Left forelimb (tissue), 1 donor: ENCODE results near the gene PPP6R2.
"Not testable (repeated sequence)": the region's sequence is repeated elsewhere in the genome, so short reads cannot be mapped to it uniquely, and the experiment has no call there.

Experiments
- DNase-seq: peaks from one replicate; pipeline ENCODE4 v3.0.0-alpha.2; 2018; ENCODE audit warnings: low spot score

PPP6R2 gene

GRCh38 chr22:50401907-50402306 is 58.8 kb downstream of the PPP6R2 start:
- no peak for DNase-seq

DNA sequence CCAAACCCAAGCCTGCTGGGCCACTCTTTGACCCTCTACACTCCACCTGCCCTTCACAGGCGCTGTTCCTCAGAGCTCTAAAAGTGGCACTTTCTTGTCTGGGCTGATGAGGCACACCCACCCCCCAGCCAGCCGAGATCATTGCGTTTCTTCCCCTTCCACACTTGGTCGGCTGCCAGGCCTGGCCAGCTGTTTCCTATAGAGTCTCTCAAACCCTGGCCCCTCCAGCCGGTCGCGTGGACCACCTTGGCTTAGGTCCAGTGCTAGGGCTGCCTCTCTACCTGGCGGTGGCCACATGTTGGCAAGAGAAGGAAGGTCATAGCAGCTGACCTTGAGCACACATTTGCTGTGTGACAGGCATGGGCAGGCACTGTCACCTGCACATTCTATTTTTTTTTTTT is 60.6 kb downstream of the PPP6R2 start:
- DNase-seq: no peak

GRCh38 chr22:50406416-50407170 is 63.5 kb downstream of the PPP6R2 start:
- DNase-seq: no peak

GRCh38 chr22:50408311-50408710 is 65.2 kb downstream of the PPP6R2 start:
- DNase-seq: no peak

GRCh38 chr22:50408954-50409353 is 65.8 kb downstream of the PPP6R2 start:
- not testable (repeated sequence) for DNase-seq

- DNase-seq: no peak
Measured at GRCh38 chr22:50414476-50415248, 71.5 kb downstream of the PPP6R2 start.

DNA sequence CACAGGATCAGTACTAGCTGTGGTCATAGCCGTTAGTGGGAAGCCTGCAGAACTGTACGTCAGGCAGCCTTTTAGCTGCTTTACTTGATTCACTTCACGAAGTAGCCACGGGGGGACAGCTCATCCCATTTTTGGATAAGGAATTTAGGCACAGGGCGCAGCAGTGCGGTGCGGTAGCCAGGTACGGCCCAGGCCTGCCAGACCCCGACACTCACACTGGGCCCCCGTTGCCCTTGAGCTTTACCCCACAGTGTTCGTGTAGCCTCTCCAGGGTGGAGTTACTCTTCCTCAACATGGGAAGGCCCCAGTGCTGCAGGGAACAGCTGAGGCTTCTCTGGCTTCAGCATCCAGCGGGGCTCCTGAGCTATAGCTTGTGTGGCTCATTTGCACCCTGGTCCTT is 72.3 kb downstream of the PPP6R2 start:
- no peak for DNase-seq

DNA sequence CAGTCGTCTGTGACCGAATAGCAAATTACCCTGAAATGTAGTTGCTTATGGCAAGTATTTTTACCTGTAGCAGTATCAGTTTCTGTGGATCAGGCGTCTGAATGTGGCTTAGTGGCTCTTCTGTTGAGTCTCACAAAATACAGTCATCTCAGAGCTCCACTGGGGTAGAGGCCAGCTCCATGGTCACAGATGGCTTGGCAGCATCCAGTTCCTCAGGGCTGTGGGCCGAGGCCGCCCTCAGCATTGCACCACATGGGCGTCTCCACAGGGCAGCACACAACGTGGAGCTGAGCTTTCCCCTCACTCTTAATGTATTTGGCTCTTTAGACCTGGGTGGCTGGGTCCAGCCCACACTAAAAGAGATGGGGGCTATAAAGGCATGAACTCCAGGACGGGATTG is 73.9 kb downstream of the PPP6R2 start:
- no peak for DNase-seq

DNA sequence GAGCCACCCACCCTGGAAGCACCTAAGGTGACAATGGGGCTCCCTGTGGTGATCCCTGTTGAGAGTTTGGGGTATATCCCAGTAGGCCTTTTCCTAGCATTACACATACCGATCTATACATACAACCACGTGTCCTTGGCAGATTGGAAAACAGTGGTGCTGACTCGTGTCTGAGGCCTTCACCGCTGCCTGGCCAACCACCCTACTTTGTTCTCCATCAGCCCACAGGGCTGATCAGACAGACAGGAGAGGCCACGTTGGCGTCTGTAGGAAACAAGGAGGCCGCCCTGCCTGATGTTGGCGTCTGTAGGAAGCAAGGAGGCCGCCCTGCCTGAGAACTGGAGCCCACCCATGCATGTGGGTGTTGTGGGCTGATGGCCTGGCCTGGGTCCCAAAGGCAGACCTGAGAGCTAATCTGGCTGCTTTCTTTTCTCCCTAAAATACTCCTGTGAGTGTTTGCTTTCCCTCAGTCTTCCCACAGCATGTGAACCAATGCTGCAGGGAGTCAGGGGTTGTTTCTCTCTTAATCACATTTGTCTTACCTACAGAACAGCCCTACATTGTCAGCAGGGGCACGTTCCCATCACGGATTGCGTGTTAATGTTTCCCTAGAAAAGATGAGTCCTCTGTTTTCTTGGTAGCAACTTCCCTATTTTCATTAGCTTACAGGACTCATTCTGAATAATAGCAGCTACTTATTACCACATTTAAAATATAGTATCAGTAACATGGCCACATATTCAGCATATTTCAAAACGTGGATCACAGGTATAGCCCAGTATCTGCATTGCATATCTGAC is 74.5 kb downstream of the PPP6R2 start:
- DNase-seq: no peak

DNA sequence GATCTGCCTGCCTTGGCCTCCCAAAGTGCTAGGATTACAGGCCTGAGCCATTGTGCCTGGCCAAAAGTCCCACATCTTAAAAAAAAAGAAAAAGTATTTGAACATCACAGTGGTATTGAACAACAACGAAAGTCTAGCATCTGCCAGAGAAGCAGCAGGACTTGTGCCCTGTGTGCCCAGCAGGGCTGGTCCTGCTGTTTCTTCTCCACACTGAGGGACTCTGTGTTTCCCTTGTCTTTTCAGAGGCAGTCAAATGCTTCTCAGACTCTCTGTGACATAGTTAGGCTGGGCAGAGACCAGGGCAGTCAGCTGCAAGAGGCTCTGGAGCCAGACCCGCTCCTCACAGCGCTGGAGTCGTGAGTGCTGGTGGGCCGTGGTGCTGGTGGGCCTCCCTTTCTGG is 75.5 kb downstream of the PPP6R2 start:
- DNase-seq: no peak

DNA sequence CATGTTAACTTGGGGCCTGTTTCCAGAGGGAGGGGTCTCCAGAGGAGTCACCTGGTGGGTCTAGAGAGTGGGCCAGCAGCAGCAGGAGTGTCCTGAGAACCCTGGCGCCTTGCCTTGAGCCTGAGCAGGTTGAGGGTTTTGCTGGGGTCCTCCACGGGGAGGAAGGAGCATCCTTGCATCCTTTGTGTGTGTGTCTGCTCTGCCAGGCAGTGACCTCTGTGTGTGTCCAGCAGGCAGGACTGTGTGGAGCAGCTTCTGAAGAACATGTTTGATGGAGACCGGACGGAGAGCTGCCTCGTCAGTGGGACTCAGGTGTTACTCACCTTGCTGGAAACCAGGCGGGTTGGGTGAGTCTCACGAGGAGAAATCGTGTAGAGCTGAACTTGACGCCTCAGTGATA is 76.0 kb downstream of the PPP6R2 start:
- DNase-seq: no peak

GRCh38 chr22:50420015-50420414 is 76.9 kb downstream of the PPP6R2 start:
- DNase-seq: no peak

DNA sequence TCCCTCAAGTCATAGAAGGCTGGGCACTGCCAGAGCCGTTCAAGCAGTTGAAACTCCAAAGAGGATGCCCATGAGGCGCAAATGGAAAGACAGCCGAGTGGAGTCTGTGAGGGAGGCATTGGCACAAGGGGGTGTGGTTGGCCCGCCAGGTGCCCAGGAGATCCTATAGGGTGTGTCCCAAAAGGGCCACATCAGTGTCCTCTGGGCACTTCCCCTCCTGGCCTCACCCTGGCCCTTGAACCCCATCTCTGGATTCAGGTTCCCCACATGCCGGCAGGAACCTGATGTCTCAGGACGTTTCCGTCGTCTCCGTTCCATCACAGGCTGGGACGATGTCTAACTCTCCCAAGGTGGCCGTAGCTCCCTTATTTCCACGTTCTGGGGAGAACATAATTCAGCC is 77.5 kb downstream of the PPP6R2 start:
- no peak for DNase-seq

DNA sequence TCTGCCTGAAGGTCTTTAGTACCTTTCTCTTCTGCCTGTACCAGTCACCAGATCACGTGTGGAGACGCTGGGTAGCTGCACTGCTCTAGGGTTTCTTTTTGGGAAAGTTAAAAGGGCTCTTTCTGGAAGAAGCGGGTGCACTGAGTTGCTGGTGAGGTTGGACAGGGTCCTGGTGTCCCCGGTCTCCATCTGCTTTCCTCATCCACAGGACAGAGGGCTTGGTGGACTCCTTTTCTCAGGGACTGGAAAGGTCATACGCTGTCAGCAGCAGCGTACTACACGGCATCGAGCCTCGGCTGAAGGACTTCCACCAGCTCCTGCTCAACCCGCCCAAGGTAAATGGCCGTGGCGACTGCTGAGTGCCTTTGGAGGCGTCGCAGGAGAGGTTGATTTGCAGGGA is 78.9 kb downstream of the PPP6R2 start:
- no peak for DNase-seq

- DNase-seq: no peak
Measured at GRCh38 chr22:50422961-50423815, 80.1 kb downstream of the PPP6R2 start.

DNA sequence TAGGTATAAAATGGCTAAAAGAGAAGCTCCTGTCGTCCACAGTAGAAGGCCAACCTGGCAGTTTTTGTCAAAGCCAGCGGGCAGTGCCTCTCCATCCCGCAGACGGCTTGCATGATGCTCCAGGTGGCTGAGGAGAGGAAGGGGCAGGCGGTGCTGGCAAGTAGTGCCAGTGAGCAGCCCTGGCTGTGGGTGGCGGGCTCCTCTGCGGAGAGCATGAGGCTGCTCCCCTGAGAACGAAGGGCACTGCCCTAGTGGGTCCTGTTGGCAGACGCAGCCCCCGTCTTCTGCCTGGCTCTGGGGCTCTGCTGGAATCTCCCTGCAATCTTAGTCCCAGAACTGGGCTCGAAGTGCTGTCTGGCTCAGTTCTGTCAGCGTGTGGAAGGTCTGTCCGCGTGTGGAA is 80.8 kb downstream of the PPP6R2 start:
- no peak for DNase-seq

DNA sequence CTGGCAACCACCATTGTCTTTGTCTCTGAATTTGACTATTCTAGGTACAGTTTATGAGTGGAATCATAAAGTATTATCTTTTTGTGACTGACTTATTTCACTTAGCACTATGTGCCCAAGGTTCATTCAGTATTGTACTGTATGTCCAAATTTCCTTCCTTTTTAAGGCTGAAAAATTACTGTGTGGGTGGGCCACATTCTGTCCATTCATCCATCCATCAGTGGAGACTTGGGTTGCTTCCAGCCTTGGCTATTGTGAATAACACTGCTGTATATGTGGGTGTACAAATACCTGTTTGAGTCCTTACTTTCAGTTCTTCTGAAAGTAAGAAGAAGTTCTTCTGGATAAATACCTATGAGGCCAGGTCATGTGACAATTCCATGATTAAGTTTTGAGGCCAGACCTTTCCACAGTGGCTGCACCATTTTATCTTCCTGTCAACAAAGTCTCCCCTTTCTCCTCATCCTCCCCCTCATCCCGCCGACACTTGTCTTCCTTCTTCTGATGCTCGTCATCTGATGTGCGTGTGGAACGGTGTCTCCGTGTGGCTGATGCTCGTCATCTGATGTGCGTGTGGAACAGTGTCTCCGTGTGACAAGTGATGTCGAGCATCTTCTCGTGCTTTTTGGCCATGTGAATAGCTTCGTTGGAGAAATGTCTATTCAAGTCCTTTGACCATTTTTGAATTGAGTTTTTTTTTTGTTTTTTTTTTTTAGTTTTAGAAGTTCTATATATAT is 82.2 kb downstream of the PPP6R2 start:
- no peak for DNase-seq

DNA sequence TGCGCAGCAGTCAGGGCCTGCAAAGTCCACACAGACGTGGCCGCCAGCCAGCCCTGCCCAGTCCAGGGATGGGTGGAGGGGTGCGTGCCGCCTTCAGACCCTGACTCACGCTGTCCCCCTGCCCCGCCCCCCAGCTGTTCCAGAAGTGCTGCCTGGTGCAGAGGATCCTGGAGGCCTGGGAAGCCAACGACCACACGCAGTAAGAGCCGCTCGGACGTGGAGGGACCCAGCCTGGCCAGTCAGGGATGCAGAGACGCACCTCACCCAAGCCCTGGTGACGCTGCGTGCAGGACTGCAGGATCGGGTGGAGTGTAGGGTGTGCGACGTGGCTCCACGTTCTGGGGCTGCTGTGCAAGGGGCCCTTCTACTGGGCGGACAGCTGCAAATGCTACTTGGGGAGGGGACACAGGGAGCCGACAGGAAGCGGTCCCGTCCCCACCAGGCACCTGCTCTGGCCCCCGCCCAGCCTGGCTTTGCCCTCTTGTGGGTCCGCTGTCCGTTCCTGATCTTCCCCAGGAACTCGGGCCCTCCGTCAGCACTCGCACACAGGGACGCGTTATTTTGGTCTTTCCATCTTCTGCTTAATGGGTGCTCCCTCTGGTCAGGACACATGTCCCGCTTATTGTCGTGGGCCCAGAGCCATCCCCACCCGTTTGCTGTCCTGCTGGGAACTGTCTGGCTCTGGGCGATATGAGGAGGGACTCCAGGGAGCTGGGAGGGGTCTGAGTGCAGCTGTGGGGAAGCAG is 89.2 kb downstream of the PPP6R2 start:
- DNase-seq: no peak

DNA sequence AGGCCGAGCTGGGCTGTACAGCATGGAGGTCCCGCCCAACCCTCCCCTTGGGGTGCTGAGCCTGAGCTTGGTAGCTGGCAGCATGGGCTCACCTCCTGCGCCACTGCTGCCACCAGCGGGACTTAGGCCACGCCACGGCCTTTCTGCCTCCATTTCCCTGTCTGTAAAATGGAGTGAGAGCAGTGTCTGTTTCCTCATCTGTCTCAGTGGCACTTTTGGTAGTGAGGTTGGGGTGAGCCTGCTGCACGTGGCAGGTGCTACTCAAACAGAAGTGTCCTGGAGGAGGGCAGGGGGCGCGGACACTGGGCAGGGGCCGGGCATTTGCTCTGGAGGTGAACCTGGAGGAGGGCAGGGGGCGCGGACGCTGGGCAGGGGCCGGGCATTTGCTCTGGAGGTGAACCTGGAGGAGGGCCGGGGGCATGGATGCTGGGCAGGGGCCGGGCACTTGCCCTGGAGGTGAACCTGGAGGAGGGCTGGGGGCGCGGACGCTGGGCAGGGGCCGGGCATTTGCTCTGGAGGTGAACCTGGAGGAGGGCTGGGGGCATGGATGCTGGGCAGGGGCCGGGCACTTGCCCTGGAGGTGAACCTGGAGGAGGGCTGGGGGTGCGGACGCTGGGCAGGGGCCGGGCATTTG is 89.9 kb downstream of the PPP6R2 start:
- not testable (repeated sequence) for DNase-seq

GRCh38 chr22:50434849-50435248 is 91.7 kb downstream of the PPP6R2 start:
- DNase-seq: peak; percentile 53
